HG03135 (cell line): ENCODE results near the gene BCAS4.
A peak's percentile ranks its signal among the peaks of the same experiment; 100 is the strongest.

Experiments
- ATAC-seq: cut with Tn5 transposase; IDR thresholded peaks from one replicate; pipeline ENCODE4 v1.9.1; 2021; ENCODE audit warnings: mild to moderate bottlenecking, moderate library complexity; ENCODE audit not compliant: unreplicated experiment

Gene BCAS4

DNA sequence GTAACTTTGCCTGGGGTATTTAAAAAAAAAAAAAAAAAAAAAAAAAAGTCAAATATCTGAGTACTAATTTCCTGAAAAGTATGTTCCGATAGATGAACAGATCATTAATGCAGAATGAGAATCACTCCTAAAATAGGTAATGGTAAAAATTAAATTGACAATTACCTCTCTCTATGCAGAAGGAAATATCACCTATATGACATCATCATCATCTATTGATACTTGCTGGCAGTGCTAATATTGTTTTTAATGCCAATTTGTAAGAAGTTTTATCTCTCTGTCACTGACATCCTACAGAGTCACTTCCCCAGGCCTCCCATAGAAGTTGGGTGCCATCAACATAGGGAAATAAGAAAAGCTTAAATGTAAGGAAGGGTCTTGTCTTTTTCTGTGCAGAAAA, 106.4 kb downstream of the BCAS4 start:
- no peak for ATAC-seq

DNA sequence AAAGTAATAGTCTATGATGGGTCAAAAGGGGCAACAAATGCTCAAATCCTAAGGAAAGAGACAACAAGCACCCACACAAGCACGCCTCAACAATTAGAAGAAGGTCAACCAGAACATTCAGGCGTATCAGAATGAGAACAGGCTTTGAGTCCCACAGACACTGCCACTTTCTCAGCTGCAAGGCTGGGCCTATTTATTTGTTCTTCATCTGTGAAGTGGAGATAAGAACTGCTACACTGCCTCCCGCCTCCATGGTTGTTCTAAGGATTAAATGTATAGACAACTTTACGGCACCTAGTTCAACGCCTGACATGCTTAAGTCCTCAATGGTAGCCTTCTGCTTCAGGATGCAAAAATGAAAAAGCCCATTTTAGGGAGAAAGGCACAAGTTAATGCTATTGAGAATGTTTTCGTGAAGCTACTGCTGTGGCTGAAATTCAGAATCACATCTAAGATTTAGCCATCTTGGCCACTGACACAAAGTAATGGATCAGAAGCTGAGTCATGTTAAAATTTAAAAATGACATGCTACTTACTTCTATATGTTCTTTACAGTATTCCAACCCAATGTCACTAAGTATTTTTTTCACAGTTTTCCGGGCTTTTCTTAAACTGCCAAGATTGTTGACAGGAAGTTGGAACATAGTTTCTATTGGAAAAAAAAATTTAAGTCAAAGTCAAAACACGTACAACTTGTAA, 108.6 kb downstream of the BCAS4 start:
- ATAC-seq = no peak

DNA sequence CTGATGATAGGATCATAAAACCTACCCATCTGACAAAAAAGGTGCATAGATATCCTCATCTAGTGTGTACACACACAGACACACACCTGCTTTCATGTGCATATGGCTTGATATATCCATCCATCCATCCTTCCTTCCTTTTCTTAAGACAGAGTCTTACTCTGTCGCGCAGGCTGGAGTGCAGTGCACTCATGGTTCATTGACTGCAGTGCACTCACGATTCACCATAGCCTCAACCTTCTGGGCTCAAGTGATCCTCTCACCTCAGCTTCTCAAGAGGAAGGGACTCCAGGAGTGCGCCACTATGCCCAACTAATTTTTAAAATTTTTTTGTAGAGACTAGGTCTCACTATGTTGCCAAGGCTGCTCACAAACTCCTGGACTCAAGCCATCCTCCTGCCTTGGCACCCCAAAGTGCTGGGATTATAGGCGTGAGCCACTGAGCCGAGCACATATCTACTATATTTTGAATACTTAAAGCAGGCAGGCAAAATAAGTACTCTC, 109.3 kb downstream of the BCAS4 start:
- no peak for ATAC-seq

DNA sequence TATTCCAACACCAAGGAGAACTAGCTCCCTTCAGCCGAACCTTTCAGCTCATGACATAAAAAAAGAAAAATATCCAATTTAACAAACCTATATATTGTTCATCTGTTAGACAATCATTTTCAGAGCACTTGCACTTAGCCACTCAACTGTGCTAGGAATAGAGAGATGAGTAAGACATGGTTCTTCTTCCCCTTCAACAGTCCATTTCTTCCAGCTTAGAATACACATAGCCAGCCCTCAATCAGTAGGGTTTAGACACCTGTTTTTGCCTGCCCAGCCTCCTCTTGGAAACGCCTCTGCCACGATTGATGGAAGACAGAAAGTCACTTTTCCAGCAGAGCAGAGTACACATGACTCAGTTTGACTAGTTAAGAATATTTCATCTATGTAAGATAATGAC, 114.6 kb downstream of the BCAS4 start:
- no peak for ATAC-seq

DNA sequence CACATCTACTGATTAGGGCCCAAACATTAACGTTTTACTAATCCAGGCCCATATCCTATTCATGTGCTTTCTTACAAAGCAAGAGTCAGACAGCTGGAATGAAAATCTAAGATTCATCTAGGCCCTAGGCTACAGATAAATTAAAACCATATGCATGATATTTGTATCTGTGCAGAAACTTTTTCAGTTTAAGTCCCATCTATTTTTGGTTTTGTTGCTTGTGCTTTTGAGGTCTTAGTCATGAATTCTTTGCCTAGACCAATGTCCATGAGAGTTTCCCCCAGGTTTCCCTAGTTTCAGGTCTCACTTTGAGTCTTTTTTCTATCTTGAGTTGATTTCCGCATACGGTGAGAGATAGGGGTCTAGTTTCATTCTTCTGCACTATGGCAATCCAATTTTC, 116.2 kb downstream of the BCAS4 start:
- ATAC-seq = no peak

DNA sequence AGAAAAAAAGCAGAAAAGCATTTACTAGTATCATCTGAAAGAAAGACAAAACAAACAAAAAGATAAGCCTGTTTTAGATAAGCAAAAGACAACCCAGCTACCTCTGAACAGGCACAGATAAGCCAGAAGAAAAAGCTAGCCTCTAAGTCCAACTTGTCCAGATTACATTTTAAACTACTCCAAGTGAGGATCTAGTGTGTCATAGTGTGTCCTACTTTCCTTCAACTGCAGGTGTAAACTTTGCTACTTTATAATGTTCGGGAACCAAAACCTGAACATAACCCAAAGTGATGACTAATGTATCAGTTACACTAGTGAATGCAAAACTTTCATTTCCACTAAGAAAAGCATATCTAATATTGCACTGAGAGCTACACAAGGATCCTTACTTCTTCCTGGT, 116.9 kb downstream of the BCAS4 start:
- ATAC-seq = peak; percentile 51

DNA sequence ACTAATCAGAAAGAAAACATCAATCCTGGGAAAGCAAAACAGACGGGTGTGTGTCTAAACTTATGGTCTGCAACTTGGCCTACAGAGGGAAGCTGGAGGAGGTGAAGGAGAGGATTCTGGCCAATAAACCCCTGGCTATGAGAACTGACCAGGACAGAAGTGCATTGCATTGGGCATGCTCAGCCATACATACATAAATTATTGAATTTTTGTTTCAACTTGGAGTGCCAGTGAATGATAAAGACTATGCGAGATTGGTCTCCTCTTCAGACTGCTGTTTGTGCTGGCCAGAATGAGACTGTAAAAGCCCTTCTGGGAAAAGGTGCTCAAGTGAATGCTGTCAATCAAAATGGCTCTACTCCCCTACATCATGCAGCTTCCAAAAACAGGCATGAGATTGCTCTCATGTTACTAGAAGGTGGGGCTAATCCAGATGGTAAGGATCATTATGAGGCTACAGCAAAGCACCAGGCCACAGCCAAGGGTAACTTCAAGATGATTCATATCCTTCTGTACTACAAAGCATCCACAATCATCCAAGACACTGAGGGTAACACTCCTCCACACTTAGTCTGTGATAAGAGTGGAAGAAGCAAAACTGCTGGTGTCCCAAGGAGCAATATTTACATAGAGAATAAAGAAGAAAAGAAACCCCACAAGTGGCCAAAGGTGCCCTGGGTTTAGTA, 119.0 kb downstream of the BCAS4 start:
- no peak for ATAC-seq

DNA sequence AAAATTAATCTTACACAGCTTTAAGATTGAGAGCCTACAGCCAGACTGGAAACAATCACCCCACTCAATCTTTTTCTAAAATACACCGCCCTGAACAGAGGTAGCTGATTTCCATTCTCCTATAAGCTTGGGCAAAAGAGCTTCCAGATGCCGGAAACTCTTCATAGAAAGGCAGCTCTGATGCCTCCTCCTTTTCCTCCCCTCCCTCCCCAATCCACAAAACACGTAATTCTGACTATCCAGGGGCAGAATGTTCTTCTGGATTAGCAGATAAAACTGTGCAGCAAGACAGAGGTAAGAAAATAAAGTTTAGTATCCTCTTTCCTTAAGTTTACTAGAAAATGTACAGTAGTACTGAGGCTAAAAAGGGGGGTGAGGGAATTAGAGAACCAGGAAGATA, 120.6 kb downstream of the BCAS4 start:
- ATAC-seq = no peak

DNA sequence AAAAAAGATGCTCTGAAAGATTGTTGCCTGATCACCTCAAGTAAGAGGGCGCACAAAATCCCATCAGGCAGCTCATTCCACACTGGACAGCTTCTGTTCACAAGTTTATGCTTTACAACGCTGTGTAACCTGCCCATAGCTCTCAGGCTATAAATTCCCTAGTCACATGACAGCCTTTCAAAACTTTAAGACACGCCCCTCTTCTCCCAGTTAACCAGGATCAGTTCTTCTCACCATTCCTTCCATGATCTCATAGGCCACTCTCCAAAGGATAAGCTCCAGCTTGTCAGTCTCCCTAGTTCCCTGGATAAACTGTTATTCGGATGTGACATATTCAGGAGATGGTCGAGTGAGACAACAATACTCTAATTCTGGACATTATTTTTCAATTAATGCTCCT, 121.4 kb downstream of the BCAS4 start:
- ATAC-seq = no peak

DNA sequence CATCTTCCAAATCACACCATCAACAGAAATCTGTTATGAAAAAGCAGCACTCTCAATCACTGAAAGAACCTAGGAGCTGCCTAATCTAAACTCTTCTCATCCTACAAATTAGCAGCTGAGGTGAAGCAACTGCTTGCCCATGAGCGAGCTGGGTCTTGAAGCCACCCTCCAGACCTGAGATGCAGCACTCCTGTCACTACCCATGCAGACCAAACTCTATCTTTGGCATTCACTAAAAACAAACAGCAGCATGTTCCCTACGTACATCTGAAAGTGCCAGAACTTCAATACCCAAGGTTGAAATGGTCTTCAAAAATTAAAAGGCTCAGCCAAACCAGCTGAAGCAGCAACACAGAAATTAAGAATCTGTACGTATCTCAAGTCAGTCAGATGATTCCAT, 122.1 kb downstream of the BCAS4 start:
- ATAC-seq = no peak

DNA sequence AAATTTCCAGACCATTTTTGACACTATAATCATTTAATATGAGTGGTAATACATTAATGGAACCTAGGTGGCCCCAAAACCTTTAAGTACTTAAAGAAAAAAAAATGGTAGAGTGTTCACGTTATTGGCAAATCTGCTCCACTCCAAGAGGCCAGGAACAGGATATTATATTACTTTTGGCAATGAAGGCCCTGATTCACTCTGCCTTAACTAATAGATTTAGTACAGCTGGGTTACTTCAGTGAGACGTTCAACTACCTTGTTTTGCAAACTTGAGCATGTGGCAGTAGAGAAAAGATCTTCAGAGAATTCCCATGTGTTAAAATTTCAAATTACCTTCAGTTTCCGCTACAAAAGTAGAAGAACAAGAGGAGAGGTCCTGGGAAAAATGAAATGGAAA, 123.5 kb downstream of the BCAS4 start:
- no peak for ATAC-seq

DNA sequence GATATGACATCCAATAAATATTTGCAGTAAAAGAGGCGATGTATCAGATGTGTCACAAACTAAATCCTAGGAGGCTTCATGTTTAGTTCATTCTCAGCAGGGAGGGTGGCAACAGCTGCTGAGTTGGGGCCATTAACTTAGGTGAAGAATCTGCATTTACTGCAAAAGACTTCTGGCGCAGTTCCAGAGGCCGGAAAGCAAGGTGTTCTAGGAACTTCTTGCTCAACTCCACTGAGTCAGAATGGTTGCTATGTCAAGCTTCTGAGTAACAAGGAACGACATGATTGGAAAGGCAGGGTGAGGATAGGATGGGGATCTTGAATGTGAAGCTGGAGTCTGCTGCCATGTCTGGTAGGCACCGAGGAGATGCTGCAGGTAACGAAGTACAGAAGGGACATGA, 124.7 kb downstream of the BCAS4 start:
- no peak for ATAC-seq

DNA sequence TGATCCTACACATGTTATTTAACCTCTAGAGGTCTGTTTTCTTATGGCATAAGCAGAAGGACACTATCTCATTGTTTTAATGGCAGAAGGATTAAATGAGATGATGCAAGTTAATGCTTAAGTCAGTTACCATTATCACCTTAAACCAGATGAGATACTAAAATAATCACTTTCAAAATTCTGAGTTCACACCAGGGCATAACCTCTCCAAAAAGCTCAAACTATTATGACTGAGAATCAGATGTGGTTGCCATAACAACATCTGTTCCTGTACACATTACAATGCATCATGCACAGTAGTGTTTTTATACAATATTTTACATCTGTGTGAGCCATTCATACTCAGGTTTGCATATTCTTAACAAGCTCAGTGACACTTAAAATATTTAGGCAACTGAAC, 126.1 kb downstream of the BCAS4 start:
- no peak for ATAC-seq

DNA sequence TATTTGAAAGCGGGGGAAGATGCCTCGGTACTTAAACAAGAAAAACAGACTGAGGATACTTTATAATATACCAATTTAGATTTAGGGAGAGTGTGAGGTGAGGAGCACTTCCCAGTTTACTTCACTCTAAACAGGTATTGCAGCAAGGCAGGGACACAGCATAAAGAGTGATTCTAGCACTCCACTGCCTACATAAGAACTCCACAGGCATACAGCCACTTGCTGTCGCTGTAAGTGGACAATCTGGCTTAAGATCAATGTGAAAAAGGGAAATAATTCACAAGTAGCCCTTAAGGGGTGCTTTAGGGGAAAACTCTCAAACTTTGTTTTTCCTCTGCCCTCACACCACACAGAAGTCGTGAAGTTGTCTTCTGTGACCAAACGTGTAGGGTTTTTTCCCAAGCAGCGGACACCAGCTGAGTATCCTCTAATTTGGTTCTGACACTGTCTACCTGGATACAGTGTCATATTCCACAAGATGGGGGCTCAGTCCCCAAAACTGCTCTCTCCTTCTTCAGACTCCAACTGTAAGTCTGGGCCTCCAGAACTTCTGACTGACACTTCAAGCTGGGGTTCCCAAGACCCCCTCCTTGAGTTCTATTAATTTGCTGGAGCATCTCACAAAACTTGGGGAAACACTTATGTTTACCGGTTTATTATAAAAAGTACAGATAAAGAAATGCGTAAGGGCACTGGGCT, 127.1 kb downstream of the BCAS4 start:
- ATAC-seq = no peak

DNA sequence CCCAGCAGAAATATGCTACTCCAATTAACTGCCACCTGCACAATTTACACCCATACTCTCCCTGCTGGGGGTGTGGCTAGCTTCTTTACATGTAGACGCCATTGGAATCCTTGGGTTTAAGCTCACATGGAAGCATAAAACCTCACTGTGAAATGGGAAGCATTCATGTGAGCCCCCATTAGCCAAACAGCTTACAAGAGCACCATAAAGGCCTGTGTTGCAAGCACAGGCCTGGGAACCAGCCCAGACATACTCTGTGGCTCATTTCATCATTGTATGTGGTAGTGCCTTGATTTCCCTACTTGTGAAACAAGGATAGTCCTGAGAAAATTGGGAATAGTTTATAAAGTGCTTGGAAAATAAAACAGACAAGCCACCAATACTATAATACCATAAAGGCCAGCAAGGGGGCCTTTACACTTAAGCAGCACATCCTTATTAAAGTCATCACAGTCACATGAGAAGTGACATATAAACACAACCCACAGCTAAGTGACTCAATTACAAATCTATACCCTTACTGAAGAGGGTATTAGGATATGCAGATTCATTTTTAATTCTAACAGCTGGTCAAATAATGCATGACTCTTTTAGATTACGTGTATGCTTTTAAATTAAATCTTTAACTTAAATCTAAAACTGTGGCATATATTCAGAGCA, 129.5 kb downstream of the BCAS4 start:
- ATAC-seq = no peak

DNA sequence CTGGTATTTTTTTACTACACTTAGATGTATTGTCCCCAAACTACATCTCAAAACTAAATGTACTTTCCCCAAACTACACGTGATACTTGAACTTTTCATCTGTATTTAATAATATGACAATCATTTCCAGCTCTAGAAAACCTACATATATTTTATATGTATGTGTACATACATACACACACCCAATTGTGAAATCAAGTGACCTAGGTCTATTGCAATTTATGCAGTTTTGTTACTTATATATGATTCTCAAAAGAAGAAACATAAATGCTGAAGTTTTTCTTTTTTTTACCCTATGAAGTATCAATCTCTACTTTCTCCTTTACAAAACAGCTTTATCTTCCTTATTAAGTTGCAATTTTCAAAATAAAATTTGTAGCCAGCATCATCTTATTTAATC, 131.7 kb downstream of the BCAS4 start:
- ATAC-seq = no peak
